ENCODE data around the gene IQCN.
A peak's percentile ranks its signal among the peaks of the same experiment; 100 is the strongest.

DNA sequence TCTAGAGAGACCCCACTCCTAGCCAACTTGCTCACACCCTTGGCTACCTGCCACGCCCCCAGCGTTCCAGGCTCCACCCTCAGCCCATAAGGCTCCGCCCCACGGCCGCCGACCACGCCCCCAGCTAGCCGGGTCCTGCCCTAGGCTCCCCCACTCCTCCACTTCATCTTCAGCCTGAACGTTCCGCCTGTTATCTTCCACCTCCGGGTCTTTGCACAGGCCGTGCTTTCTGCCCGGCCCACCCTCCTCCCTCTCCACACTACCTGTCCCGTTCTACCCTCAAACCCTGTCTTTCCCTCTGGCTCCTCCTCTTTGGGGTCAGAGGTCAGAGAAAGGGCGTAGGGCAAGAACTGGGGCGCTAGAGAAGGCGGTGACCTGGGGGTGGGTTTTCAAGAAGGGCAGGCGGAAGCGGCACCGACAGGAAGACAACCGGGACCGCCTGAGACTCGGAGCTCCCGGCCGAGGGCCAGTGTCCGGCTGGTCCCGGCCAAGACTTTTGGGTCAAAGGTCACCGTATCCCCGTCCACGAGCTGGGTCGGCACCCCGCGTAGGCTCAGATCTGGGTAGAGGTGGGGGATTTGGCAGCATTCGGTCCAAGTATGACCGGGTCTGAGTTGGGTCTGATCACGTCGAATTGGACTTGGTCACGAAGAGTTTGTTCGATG is 50.3 kb downstream of the IQCN start:
- TF ChIP-seq, protein P1, sequence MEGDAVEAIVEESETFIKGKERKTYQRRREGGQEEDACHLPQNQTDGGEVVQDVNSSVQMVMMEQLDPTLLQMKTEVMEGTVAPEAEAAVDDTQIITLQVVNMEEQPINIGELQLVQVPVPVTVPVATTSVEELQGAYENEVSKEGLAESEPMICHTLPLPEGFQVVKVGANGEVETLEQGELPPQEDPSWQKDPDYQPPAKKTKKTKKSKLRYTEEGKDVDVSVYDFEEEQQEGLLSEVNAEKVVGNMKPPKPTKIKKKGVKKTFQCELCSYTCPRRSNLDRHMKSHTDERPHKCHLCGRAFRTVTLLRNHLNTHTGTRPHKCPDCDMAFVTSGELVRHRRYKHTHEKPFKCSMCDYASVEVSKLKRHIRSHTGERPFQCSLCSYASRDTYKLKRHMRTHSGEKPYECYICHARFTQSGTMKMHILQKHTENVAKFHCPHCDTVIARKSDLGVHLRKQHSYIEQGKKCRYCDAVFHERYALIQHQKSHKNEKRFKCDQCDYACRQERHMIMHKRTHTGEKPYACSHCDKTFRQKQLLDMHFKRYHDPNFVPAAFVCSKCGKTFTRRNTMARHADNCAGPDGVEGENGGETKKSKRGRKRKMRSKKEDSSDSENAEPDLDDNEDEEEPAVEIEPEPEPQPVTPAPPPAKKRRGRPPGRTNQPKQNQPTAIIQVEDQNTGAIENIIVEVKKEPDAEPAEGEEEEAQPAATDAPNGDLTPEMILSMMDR (IDR thresholded peaks at IDR 0.05), result peak in 1 of 6 experiments; percentile 9
- TF ChIP-seq POLR2A (IDR thresholded peaks at IDR 0.05), result no peak

All from esophagus squamous epithelium (tissue), 4 donors.